GM12801 (cell line): ENCODE data around the gene MAZ.

Experiments used
- CTCF ChIP-seq: IDR thresholded peaks from one replicate; pipeline ENCODE4 v1.5.1; 2011; ENCODE audit warnings: control low read depth; ENCODE audit not compliant: insufficient read length; ENCODE audit errors: extremely low read depth

Gene MAZ

GRCh38 chr16:29806099-29806579 lies at the start of gene MAZ:
Gene MAZ (plus strand): TSS chr16:29806529. CDS start chr16:29806702, 173 bp downstream.
- no peak for TF ChIP-seq CTCF

- TF ChIP-seq CTCF: no peak
These were observed 49.7 kb upstream of the MAZ start for GRCh38 chr16:29756654-29757053.

- no peak for TF ChIP-seq CTCF
These were observed 48.3 kb upstream of the MAZ start for GRCh38 chr16:29757950-29758466.

- TF ChIP-seq CTCF: no peak
These were observed 45.6 kb upstream of the MAZ start for GRCh38 chr16:29760567-29761279.

GRCh38 chr16:29761882-29762281 lies 44.4 kb upstream of the MAZ start:
- TF ChIP-seq CTCF: no peak

- TF ChIP-seq CTCF: no peak
These were observed 43.0 kb upstream of the MAZ start for GRCh38 chr16:29763326-29763725.

- TF ChIP-seq CTCF: no peak
These were observed 40.9 kb upstream of the MAZ start for GRCh38 chr16:29765167-29766032.
